H1 (cell line): ENCODE results near the gene IARS2. TPM values are rescaled to one million over a fixed set of nuclear protein-coding genes. Genes with fewer than 3 reads are reported as not detected.

Source experiments
- CHD7 ChIP-seq: fragments of 300-600 bp; sonication (generic); IDR thresholded peaks from 2 replicates; pipeline ENCODE4 v1.7.1; 2012; ENCODE audit warnings: low read length, moderate library complexity, mild to moderate bottlenecking, inconsistent platforms; ENCODE audit not compliant: insufficient replicate concordance
- E2F6 ChIP-seq: IDR thresholded peaks from 2 replicates; pipeline ENCODE4 v1.6.1; 2012; ENCODE audit warnings: inconsistent platforms
- EGR1 ChIP-seq: IDR thresholded peaks from 2 replicates; pipeline ENCODE4 v1.6.1; 2011; ENCODE audit warnings: low read depth, low read length, borderline replicate concordance
- FOSL1 ChIP-seq: IDR thresholded peaks from 2 replicates; pipeline ENCODE4 v1.6.1; 2011; ENCODE audit warnings: mild to moderate bottlenecking, low read depth, low read length, moderate library complexity; ENCODE audit not compliant: insufficient read depth
- GABPA ChIP-seq: IDR thresholded peaks from 2 replicates; pipeline ENCODE4 v1.6.1; 2011; ENCODE audit warnings: mild to moderate bottlenecking, low read length, moderate library complexity, borderline replicate concordance; ENCODE audit not compliant: insufficient read depth
- HDAC2 ChIP-seq, 2 experiments: fragments of 300-600 bp in 1 of 2; sonication (generic) in 1 of 2; IDR thresholded peaks; 2 replicates each; pipeline ENCODE4 v1.6.1; 2011 to 2012; ENCODE audit warnings: low read depth in 2 of 2, low read length in 2 of 2, mild to moderate bottlenecking in 2 of 2, moderate library complexity in 2 of 2, borderline replicate concordance in 1 of 2, inconsistent platforms in 1 of 2
- MAFK ChIP-seq: IDR thresholded peaks from 2 replicates; pipeline ENCODE4 v1.6.1; 2012; ENCODE audit warnings: low read depth, mild to moderate bottlenecking, improper control_type of control experiment, low read length
- PHF8 ChIP-seq: fragments of 200-600 bp; sonication (generic); conservative IDR thresholded peaks from 2 replicates; pipeline ENCODE4 v1.7.1; 2012; ENCODE audit warnings: low read depth, mild to moderate bottlenecking, inconsistent platforms, low read length, moderate library complexity
- polyA plus RNA-seq, 7 experiments: library from polyadenylated mRNA; depleted of rRNA in 3 of 7; stranded (reverse) in 5 of 7; unstranded in 2 of 7; fragments of >200 nt in 5 of 7; fragments of 200-250 nt in 2 of 7; gene quantifications; 1 replicate in 5 of 7; 2 replicates in 1 of 7; 4 replicates in 1 of 7; pipeline versions ENCODE4 v1.2.1 to v1.2.3, GENCODE V29; 2011 to 2013; ENCODE audit warnings: missing spikeins in 2 of 7, mixed read lengths in 2 of 7
- total RNA-seq: library from RNA; stranded (reverse); fragmentation: NEBNext Ultra II Directional; extraction: Animal tissue kit (Norgen Biotek cat#: 25700); gene quantifications from 2 replicates; pipeline ENCODE4 v1.2.1, GENCODE V29; 2021

IARS2 gene
- total and polyA plus RNA-seq, 2 of the 8 experiments (the other 6 are each of a cell fraction or from before 2014, with no cell fraction given) = 15.0 to 69.8 TPM

- TF ChIP-seq E2F6 (peak; percentile 70), GABPA (no peak), PHF8 (peak; percentile 75), FOSL1 (no peak), CHD7 (no peak), HDAC2 (IDR thresholded peaks at IDR 0.05; ENCODE audit: borderline replicate concordance in 1 of 2, low read depth in 2 of 2, low read length in 2 of 2) (peak in 1 of 2 experiments; percentile 90; a peak in 1 of 4 replicates), MAFK (no peak), EGR1 (no peak)
Measured at GRCh38 chr1:220046052-220046930, 47.6 kb upstream of the IARS2 start, which contains the start of gene EPRS1 (continued).
